Epidermal melanocyte (primary cell): ENCODE results near the gene BID.

Source experiments
- DNase-seq: peaks from one replicate; pipeline ENCODE4 v3.0.0; 2011; ENCODE audit warnings: low spot score; ENCODE audit not compliant: insufficient read length

Gene BID

DNA sequence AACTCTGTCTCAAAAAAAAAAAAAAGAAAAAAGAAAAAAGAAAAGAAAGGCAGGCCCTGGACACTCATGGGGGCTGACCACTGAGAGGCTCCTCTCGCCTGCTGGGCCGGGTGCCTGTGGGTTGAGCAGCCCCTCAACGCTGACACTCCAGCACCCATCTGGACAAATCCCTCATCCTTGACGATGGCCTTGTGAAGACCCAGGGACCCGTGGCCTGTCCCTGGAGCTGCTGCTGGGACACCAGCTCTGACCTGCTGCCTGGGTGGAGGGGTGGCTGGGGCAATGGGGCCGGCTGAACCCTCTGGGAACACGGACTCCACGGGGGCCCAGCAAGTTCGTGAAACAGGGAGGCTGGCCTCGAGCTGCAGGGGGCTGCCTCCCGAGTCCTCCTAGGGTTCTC lies 10.5 kb upstream of the BID start:
- no peak for DNase-seq

DNA sequence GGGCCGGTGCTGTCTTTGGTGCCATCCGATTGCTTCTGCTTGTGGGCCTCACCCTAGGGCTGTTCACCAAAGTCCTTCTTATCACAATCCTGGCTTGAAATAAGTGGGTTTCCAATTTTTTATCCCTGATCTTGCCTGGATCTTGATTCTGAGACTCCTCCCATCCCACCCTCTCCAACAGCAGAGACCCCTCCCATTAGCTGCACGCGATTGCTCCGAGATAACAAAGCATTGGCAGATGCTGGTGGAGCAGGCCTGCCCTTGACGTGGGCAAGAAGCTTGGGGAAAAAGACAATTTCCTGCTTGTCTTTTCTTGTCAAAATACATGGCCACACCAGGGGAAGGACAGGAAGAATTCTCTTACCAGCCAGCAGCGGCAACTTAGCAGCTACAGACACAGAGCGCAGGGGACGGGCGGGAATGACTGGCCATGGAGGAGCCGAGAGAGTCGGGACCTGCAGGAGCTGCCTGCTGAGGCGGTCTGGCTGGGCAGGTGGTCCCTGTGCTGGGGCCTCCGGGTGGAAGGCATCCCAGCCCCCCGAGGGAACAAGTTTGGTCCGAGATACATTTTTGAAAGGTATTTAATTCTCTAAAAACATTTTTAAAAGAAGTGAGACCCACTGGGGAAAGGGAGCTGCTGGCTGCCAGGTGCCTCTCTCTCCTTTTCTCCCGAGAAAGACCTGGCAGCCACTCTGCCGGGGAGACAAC lies 9.7 kb upstream of the BID start:
- DNase-seq = no peak

DNA sequence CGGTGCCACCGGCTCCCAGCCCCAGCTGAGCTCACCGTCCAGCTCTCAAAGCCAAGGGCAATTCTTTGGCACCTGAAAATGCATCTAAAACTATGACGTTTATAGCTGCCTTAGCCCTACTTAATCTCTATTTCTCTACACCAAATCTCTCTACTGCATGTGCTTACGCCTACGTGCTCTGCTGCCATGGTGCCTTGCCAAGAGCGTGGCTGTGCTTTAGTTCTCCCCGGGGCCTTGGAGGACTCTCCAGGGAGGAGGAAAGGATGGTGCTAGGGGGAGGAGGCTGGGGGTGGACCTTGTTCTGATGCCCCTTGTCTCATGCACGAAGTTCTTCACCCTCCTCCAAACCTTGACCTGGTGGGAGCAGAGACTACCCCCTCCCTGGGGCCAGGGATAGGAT lies 9.0 kb upstream of the BID start:
- DNase-seq = no peak

DNA sequence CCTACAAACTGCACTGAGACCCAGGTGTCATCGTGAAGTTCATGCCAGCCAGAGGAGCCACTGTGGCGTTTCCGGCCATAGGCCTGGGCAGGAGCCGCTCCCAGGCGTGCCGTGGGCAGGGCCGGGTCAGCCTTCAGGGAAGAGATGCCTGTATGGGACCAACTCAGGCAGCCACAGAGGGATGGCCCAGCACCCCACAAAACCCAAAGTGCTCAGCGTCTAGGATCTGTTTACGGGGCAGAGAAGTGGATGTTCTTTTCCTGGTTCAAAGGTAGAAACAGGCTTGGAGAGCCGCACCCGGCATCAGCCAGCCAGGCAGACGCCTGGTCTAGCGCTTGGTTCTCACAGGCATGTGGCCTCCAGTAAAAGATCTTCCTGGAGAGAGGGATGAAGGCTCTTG lies 8.4 kb upstream of the BID start:
- DNase-seq = no peak

DNA sequence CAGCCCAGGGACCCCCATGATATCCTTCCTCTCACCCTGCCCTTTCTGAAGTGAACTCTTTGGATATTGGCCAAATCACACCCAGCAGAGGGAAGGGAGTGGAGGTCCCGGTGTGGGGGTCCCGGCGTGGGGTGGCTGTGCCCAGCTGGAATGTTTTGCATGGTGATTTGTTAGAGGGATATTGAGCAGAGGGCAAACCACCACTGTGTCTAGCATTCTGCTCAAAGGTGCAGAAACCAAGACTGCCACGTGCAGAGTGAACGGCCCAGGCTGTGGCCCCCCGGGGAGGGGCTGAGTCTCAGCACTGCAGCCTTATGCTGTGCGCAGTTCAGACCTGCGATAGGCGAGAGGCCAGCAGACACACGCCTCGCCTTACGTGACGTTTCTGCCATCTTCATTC lies 7.9 kb upstream of the BID start:
- no peak for DNase-seq

DNA sequence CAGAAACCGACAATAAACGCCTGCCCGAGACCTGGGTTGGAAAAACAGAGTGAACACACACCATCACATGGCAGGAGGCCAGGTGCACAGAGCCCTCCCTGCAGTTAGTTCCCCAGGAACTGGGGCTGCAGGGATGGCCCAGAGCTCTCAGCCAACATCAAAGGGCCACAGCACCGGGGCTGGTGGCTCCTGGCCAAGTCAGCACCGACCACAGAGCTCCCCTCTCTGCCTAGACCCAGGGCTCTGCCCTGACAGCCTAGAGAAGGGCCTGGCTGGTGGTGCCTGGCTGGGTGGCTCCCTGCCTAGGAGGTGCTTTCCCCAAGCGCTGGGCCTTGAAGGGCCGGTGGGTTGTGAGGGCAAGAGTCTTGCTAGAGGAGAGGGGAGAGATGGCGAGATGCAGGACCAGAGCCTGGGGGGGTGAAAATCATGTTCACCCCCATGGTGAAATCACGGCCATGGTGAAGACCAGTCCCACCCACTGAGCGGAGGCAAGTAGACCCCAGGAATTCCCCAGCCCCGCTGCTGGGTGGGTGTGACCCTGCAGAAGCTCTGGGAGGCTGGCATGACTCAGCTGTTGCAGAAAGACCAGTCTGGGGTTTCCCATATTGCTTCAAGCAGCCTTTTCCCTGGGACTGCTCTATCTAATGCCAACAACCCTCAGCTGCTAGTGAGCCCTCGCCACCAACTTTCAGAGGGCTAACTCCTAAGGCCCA lies 7.2 kb upstream of the BID start:
- DNase-seq = no peak

DNA sequence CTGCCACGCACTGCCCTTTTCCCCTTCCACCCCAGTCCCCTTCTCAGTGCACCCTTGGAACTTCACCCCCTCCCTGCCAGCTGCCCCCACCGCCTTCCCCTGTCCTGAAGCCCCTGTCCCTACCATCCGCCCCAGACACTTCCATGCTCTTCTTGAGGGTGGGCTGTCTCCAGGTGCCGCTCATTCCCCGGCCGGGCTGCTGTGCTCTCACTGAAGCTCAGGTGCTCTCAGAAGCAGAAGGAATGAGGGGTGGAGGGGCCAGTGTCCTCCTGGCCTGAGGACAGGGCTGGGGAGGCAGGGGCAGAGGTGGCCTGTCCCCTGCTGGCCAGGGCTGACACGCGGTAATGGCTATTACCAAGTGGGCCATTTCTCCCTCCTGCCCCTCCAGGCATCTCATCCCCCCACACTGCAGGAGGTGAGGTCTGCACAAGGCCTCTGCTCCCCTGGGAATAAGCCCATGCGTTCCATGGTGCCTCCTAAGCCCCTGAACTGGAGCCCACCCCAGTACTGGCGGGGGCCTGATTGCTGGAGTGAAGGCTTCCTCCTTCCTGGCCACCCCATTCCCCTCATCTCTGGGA lies 6.6 kb upstream of the BID start:
- no peak for DNase-seq

DNA sequence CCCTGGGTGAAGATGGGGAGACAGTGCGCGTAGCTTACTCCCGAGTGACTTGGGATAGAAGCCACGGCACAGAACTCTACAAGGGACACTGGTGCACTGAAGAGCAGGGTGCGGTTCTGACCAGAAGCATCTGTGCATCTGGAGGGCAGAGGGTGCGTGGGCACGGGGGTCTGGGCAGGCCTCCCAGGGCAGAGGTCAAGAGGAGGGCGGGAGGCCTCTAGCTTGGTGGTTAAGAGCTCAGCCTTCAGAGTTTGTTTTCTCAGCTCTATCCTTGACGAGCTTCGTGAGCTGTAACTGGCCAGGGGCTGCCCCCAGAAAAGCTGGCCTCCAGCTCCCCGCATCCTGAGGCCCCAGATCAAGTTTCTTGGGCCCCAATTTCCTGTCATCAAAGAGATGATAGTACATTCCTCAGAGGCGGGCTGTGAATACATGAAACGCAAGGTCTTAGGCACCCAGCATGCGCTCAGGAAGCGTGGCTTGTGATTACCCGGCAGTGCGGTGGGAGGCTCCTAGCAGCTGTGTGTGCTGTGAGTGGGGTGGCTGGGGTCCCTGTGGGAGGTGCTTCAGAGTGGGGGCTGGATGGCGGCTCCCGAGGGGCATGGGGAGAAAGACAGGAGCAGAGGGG lies 6.0 kb upstream of the BID start:
- no peak for DNase-seq

DNA sequence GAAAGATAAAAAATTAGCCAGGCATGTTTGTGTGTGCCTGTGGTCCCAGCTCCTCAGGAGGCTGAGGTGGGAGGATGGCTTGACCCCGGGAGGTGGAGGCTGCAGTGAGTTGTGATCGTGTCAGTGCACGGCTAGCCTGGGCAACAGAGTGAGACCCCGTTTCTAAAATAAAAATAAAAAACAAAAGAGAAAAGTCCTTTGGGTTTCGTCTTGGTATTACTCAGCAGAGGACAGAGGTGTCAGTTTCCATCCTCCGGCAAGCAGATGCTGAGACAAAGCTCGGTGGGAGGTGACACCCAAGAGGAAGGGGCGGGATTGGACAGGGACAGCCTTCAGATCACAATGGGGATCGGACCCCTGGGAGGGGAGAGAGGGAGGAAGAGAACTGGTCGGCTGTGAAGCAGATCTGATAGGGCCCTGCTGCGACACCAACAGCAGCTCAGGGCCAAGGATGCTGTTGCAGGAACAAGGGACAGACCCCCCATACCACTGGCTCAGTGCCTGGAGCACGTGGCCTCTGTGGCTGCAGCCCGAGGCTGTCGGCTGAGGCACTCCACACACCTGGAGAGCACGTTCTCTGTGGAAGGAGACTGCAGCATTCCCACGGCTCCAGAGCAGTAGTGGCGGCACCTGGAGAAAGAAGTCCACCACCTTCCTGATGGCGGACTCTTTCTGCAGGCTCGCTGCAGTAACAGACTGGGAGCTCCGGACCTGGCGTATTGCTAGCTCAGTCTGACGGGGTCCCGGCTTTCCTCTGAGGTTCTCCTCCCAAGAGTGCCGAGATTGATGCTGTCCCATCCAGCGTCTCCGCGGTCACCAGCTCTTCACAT lies 5.2 kb upstream of the BID start:
- no peak for DNase-seq

DNA sequence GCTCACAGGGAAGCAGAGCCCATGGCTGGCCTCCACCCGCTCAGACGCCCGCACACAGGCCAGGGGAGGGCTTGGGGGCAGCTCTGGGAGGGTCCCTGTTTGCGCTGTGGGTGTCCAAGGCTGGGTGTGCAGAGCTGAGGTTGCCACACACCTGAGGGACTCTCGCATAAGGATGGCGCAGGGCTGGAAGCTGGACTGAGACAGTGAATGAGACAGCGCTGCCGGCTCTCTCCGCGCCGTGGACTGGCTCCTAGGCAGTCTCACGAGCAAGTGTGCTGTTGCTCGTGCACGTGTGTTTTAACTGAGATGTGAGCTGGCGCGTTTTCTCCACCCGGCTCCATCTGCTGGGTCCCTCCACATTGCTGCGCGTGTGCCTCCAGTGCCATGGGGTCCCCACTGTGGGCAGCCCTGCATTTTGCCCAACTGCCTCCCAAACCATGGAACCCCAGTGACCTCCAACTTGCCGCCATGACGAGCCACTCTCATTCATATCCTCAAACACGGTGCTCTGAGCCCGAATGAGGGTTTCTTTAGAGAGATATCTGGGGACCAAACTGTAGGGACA lies 4.2 kb upstream of the BID start:
- no peak for DNase-seq

DNA sequence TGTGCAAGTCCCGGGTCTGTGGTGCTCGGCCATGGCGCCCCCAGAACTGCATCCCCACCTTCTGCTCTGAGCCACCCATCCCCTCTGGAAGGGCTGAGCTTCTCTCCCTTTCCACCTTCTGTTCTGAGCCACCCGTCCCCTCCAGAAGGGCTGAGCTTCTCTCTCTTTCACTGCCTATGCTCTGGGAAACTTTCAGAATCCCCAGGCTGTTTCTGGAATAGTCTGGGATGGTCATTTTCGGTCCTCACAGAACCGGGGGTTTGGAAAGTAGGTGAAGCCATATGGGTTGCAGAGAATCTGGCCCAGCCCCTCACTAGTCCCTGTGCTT lies 3.4 kb upstream of the BID start:
- DNase-seq = no peak

DNA sequence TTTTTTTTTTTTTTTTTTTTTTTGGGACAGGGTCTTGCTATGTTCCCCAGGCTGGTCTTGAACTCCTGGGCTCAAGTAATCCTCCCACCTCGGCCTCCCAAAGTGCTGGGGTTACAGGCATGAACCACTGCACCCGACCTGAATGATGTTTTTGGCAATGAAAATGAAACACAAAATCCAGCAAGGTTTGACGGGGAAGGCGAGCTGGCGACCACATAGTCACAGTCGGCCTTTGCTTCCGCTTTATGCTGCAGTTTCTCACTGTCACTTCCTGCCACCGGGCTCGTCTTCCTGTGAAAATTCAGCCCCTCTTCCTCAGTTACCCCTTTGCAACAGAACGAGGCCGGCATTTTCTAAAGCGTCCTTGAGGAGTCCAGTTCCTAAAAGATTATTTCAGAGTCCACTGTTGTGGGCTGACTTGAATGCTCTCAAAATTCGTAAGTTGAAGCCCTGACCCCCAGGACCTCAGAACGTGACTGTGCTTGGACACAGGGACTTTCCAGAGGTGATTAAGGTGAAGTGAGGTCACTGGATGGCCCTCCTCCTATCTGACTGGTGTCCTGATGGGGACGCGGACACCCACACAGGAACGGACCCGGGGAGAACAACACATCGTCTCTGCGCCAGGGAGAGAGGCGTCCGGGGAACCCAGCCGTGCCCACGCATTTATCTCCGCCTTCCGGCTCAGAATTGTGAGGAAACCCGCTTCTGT lies 2.9 kb upstream of the BID start:
- no peak for DNase-seq

DNA sequence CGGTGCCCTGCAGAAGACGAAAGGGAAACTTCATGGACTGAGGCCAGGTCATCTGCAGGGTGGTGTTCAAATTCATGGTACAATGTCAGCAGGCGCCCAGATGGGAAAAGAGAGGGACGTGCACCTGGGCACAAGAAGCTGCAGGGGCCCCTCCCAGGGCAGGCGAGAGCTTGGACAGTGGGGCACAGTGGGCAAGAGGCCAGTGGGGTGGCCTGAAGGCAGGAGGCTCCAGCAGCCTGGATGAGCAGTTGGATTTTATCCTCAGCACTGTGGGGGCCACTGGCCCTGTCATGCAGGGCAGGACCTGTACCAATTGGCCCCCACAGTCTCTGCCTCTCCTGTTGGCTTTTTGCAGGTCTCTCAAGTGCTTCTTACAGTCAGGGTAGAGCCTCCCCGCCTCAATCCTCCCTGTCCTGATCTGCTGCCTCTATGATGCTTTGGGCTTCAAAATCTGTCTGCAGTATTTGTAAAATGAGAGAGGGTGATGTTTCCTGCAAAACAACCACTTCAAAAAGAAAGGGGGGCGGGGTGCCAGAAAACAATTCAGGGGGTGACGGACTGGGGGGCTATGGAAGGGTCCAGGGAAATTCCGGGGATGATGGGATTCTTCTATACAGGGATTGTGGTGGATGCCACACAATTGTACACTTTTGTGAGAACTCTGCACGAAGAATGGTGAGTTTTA lies 1.7 kb upstream of the BID start:
- no peak for DNase-seq

DNA sequence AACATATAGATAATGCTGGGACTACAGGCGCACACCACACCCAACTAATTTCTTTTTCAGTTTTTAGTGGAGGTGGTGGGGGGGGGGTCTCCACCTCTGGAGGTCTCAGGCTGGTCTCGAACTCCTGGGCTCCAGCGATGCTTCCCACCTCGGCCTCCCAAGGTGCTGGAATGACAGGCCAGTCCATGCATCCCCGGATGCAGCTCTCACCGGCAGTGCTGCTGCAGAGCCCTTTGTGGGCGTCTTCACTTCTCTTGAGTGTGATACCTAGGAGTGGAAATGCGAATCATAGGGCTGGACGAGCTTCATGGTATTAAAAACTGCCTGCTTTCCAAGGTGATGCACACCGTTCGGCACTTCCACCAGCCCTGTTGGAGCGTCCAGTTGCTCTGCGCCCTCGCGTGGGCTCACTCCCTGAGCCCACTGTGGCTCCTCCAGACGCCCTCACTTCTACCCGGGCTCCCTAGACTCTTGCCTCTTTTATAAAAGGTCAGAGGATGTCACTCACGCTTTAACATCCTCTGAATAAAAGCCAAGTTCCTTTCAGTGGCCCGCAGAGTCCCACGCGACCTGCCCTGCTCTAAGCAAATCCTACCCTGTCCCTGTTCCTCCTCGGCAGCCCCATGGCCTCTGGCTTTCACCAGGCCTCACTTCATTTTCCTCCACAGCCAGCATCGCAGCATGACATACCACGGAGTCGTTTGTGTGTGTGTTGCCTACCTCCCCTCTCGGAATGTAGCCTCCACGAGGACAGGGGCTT lies 837 bp upstream of the BID start:
- no peak for DNase-seq

DNA sequence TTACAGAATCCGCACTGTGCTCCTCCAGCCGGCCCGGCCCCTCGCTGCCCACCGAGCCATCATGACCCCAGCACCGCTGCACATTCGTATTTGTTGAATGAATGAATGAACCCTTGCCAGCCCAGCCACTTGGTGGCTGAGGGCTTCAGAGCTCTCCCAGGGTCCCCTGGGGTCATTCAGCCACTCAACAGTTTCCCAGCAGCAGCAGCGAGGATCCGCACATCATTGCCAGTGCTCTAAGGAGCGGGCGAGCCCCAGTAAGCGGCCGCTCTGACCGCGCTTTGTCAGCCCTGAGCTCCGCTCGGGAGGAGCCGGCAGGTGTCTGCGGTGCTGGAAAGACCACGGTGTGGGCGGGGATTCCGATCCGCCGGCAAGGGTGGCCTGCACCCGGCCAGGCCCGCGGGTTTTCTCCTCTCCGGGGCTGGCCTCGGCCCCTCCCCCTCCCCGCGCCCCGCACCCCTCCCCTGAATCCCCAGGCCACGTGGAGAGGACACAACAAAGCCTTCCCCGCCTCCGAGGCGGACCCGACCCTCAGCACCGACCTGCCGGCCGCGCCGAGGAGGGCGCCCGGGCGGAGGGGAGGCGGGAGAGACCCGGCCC lies 563 bp downstream of the BID start:
- DNase-seq = no peak

DNA sequence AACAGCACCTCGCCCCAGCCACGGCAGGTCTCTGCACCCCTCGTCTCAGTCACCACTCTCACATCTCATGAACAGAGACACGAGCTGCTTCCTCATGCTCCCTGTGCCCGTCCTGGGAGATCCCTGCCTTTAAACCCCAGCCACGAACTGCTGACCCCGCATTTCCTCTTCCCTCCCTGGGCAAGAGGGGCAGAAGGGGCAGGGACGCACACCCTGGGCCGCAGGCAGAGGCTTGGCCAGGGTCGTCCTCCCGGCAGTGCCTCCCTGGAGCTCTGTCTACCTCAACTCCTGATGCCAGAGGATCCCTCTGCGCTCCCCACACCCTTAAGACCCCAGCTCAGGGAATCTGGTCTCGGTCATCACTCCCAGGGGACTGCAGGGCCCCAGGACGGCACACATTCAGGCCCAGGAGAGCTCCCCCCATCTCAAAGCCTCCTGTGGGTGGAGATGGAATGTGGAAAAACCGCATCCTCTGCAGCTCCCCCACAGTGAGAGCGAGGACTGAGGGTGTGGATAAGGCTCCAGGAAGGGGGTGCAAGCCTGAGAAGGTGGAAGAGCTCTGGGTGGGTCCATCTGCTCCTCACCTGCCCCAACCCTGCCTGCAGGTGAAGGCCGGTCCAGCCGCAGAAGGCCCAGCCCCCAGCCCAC lies 1.2 kb downstream of the BID start:
- DNase-seq = no peak

DNA sequence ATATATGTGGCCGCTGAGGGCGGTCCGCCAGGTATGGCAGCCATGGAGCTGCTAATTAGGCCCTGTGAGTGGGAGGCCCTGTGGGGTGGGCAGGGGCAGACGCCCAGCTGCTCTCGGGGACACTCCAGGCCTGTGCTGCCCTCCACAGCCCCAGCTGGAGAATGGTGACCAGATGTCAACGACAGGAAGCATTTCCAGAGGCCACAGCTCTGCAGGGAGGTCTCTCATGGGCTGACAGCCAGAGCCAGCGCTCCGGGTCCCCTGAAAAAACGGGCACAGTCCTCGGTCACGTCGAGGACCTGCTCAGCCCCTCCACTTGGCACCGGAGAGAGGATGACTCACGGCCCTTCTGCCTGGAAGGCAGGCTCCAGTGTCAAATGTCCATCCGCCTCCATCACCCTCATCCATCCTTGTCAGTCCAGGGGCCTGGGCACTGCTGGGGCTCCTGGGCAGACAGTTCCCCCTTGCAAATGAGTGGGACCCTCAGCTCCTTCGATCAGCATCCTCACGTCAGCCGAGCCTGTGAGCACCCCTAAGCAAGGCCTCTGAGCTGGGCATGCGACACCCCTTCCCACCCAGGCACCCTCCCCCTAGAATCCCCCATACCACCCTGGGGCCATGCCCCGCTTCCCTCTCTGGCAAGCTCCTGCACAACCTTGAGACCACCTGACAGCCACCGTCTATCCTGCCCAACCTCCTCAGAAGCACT lies 1.9 kb downstream of the BID start:
- DNase-seq = no peak
